ENCODE results near the gene CTBS. TPM values are rescaled to one million over a fixed set of nuclear protein-coding genes. Genes with fewer than 3 reads are reported as not detected.

The CTBS gene, protein sequence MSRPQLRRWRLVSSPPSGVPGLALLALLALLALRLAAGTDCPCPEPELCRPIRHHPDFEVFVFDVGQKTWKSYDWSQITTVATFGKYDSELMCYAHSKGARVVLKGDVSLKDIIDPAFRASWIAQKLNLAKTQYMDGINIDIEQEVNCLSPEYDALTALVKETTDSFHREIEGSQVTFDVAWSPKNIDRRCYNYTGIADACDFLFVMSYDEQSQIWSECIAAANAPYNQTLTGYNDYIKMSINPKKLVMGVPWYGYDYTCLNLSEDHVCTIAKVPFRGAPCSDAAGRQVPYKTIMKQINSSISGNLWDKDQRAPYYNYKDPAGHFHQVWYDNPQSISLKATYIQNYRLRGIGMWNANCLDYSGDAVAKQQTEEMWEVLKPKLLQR
- total RNA-seq = 14.5 TPM

DNA sequence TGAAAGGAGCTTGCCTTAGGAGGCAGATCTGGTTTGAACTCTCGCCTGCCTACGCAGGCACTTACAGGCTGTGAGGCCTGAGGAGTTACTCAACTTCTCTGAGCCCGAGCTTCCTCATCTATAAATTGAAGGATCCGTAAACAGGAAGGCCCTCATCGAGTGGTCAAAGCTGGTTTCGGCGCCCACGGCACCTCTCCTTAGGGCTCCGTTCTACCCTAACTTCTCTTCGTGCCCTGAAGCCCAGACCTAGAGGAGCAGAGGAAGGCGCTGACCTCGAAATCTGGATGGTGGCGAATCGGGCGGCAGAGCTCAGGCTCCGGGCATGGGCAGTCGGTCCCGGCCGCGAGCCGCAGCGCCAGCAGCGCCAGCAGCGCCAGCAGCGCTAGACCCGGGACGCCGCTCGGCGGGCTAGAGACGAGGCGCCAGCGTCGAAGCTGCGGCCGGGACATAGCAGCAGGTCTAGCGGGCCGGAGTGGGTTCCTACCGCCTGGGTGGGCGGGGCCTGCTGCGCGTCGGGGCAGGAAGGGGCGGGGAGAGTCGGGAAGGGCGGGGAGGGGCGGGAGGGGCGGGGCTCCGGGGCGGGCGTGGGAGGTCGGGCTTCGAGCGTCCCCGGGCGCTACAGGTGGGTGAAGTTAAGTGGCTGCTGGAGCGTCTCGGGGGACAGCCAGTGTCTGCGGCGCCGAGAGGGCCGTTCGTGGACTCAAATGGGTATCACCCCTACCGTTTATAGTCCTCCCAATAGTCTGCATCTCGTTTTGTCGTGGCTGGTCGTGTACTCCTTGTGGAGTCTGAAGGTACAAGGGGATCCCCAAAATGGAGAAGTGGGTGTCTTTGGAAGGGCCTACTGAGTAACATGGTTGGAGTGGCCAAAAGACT, at the start of gene CTBS:
TSS of gene CTBS (minus strand) at position 474 of the 876 bp plus-strand sequence. CDS start at position 449, 25 bp downstream.
- H3K9me3 ChIP-seq = no peaks in the 10 kb centered on the region
- H3K27me3 ChIP-seq = no peaks in the 10 kb centered on the region
- H3K4me3 ChIP-seq = peak within 1 kb of the TSS; percentile 87 to 89
- TF ChIP-seq, protein P1, sequence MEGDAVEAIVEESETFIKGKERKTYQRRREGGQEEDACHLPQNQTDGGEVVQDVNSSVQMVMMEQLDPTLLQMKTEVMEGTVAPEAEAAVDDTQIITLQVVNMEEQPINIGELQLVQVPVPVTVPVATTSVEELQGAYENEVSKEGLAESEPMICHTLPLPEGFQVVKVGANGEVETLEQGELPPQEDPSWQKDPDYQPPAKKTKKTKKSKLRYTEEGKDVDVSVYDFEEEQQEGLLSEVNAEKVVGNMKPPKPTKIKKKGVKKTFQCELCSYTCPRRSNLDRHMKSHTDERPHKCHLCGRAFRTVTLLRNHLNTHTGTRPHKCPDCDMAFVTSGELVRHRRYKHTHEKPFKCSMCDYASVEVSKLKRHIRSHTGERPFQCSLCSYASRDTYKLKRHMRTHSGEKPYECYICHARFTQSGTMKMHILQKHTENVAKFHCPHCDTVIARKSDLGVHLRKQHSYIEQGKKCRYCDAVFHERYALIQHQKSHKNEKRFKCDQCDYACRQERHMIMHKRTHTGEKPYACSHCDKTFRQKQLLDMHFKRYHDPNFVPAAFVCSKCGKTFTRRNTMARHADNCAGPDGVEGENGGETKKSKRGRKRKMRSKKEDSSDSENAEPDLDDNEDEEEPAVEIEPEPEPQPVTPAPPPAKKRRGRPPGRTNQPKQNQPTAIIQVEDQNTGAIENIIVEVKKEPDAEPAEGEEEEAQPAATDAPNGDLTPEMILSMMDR (IDR thresholded peaks at IDR 0.05) = no peak
- H3K27ac ChIP-seq = peak within 1 kb of the TSS; percentile 99 to 100
- intact Hi-C loops (cut with DNase I) = loop anchor here (1.0 to 5.0 kb wide), 5 partner anchors 25 to 577 kb away; partner anchors contain the start of genes GNG5, SPATA1, SSX2IP and TTLL7
- no peaks in the 10 kb centered on the region for H3K36me3 ChIP-seq
- DNase-seq (ENCODE audit: low spot score in 2 of 2) = peak; percentile 33 to 91
- H3K4me1 ChIP-seq = peaks cover 3 to 13% of the 10 kb centered on the region in 2 donors

DNA sequence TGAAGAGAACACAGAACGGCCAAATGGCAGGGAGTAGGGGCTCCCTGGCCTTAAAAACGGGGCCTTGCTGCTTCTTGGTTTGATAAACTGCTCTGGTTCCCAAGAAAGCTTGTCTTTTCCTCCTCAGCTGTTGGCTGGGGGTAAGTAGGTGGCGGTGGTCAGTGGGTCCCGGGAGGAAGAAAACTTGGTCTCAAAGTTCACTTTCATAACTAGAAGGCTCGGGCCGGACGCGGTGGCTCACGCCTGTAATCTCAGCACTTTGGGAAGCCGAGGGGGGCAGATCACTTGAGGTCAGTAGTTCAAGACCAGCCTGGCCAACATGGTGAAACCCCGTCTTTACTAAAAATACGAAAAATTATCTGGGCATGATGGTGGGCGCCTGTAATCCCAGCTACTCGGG, 47.3 kb upstream of the CTBS start:
- intact Hi-C loops (cut with DNase I) = loop anchor here (5.0 kb wide), 1 partner anchor 131 kb away; no protein-coding TSS in a partner anchor
- Histone ChIP-seq H3K27me3 (no peaks in the 10 kb centered on the region), H3K4me3 (no peak overlapping the region), H3K9me3 (no peaks in the 10 kb centered on the region), H3K4me1 (peaks cover 0 to 13% of the 10 kb centered on the region in 2 donors), H3K27ac (no peak overlapping the region), H3K36me3 (no peaks in the 10 kb centered on the region)
- no peak for DNase-seq (ENCODE audit: low spot score in 2 of 2)
- TF ChIP-seq, protein P1 (IDR thresholded peaks at IDR 0.05) = no peak

DNA sequence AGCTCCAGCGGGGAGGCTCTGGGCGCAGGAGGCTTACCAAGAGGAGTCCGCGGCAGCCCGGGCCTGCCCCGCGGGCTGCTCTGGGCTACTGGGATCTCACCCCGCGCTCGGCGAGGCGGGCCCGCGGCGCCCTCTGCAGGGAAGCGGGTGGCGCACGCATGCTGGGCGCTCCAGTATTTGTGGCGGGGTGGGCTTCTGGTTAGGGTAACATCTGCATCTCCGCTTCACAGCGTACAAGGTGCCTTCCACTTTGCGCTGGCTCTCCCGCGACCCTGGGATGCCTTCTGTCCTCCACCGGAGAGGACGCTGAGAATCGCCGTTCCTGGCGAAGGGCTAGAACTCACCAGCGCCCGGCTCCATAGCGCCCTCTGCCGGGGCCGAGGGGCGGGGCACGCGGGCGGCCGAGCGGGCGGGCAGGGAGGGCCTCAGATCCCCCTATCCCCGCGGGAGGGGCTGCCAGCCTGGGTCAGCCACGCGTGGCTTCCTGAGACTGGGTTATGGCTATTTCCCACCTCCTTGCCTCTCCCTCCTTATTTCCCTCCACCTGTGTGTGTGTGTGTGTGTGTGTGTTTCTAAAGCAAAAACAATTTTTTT, 46.6 kb upstream of the CTBS start:
- TF ChIP-seq, protein P1 (IDR thresholded peaks at IDR 0.05) = peak; percentile 87 to 96 (median 96)
- H3K4me1 ChIP-seq = peaks cover 0 to 13% of the 10 kb centered on the region in 2 donors
- intact Hi-C loops (cut with DNase I) = loop anchor here (5.0 kb wide), 1 partner anchor 131 kb away; no protein-coding TSS in a partner anchor
- H3K9me3 ChIP-seq = no peaks in the 10 kb centered on the region
- no peaks in the 10 kb centered on the region for H3K27me3 ChIP-seq
- DNase-seq (ENCODE audit: low spot score in 2 of 2) = peak in 1 of 2 donors; percentile 84
- peak overlapping the region; percentile 72 to 76 for H3K4me3 ChIP-seq
- no peaks in the 10 kb centered on the region for H3K36me3 ChIP-seq
- peak overlapping the region in 1 of 2 donors; percentile 42 for H3K27ac ChIP-seq

DNA sequence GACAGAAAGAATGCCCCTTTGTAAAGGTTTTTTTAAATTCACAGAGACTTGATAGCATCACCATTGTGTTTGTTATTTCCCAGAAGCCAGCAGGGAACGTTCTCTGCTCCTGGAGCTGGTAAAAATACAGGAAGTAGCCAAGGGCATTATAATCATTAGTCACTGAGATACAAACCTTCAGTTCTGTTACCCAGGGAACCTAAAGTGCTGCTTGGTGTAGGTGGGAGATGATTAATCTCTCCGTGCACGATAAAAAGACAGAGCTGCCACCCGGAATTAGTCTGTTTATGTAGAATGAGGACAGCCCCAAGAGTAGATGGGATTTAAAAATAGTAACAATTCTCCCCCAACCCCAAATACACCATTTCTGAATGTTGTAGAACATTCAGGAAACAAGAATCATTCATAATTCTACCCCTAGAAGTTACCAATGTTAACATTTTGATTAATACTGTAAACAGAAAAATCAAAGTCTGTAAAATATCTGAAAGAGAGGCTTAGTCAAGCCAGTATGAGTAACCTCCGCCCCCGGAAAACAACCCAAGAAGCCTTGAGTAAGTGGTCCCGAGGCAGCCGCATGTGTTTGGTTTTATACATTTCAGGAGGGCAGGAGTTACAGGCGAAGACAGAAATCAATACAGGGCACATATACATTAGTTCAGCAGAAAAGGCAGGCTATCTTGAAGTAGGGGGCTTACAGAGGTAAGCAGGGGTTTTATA, 45.3 kb upstream of the CTBS start:
- no peaks in the 10 kb centered on the region for H3K36me3 ChIP-seq
- H3K4me3 ChIP-seq = no peak overlapping the region
- H3K4me1 ChIP-seq = peaks cover 0 to 13% of the 10 kb centered on the region in 2 donors
- DNase-seq (ENCODE audit: low spot score in 2 of 2) = no peak
- intact Hi-C loops (cut with DNase I) = loop anchor here (2.0 to 5.0 kb wide), 2 partner anchors 71 to 133 kb away; partner anchors contain the start of gene SSX2IP
- no peaks in the 10 kb centered on the region for H3K9me3 ChIP-seq
- H3K27me3 ChIP-seq = no peaks in the 10 kb centered on the region
- TF ChIP-seq, protein P1 (IDR thresholded peaks at IDR 0.05) = no peak
- peak overlapping the region in 1 of 2 donors; percentile 16 for H3K27ac ChIP-seq

DNA sequence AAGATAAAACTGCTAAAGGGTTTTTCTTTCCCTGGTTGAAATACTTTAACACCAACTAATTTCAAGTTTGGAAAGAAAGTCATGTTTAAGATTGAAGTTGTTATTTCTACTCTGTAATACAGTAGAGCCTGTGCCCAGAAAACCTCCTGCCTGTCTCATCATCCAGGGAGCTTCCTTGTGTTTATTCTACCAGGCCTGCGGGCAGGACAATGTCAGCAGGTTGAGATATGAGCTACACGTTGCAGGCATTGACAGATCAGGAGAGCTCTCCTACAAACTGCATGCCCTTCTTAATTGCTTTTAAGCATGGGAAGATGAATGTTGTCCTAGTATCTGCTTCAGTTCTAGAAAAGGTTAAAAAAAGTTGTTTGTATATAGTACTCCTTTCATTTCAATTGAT, 43.1 kb upstream of the CTBS start:
- DNase-seq (ENCODE audit: low spot score in 2 of 2) = no peak
- TF ChIP-seq, protein P1 (IDR thresholded peaks at IDR 0.05) = no peak
- Histone ChIP-seq H3K4me1 (peaks cover 0 to 13% of the 10 kb centered on the region in 2 donors), H3K36me3 (no peaks in the 10 kb centered on the region), H3K27me3 (no peaks in the 10 kb centered on the region), H3K9me3 (no peaks in the 10 kb centered on the region), H3K4me3 (no peak overlapping the region), H3K27ac (no peak overlapping the region)
- intact Hi-C loops (cut with DNase I) = no loop called here

Data from ascending aorta (tissue), 2 donors.